SK-N-SH treated with all-trans-retinoic acid at 6 μM for 48 hours (cell line): ENCODE data around the gene NDUFB2.

ENCODE experiments used
- ARNTL ChIP-seq: fragments of 450-650 bp; formaldehyde crosslinking; IDR thresholded peaks from 2 replicates; pipeline ENCODE4 v1.5.0; 2020; ENCODE audit warnings: low read depth, mild to moderate bottlenecking, moderate library complexity, borderline replicate concordance
- CREB5 ChIP-seq: fragments of 250-450 bp; sonication (Bioruptor Pico); IDR thresholded peaks from 2 replicates; pipeline ENCODE4 v1.5.1; 2020; ENCODE audit warnings: low read depth, mild to moderate bottlenecking, moderate library complexity
- CSDC2 ChIP-seq: fragments of 250-450 bp; sonication (Bioruptor Pico); IDR thresholded peaks from 2 replicates; pipeline ENCODE4 v1.5.0; 2020; ENCODE audit warnings: mild to moderate bottlenecking, moderate library complexity
- ESRRG ChIP-seq: fragments of 250-450 bp; sonication (Bioruptor Pico); IDR thresholded peaks from 2 replicates; pipeline ENCODE4 v1.6.1; 2021; ENCODE audit warnings: mild to moderate bottlenecking
- OSR1 ChIP-seq: fragments of 250-450 bp; sonication (Bioruptor Pico); IDR thresholded peaks from 2 replicates; pipeline ENCODE4 v1.8.0; 2022; ENCODE audit warnings: moderate library complexity, mild to moderate bottlenecking, inconsistent platforms
- PATZ1 ChIP-seq: fragments of 250-450 bp; sonication (Bioruptor Pico); IDR thresholded peaks from 2 replicates; pipeline ENCODE4 v1.8.0; 2020; ENCODE audit warnings: mild to moderate bottlenecking, moderate library complexity, borderline replicate concordance
- PPARA ChIP-seq: fragments of 250-450 bp; sonication (Bioruptor Pico); IDR thresholded peaks from 2 replicates; pipeline ENCODE4 v1.5.0; 2020; ENCODE audit warnings: mild to moderate bottlenecking, borderline replicate concordance
- RARB ChIP-seq: fragments of 250-450 bp; sonication (Bioruptor Pico); IDR thresholded peaks from 2 replicates; pipeline ENCODE4 v1.8.0; 2021; ENCODE audit warnings: mild to moderate bottlenecking, moderate library complexity
- TSHZ2 ChIP-seq: fragments of 250-450 bp; sonication (Bioruptor Pico); IDR thresholded peaks from 2 replicates; pipeline ENCODE4 v1.5.0; 2020; ENCODE audit warnings: mild to moderate bottlenecking, moderate library complexity
- ZFP3 ChIP-seq: fragments of 250-450 bp; sonication (Bioruptor Pico); IDR thresholded peaks from 2 replicates; pipeline ENCODE4 v1.5.0; 2020; ENCODE audit warnings: mild to moderate bottlenecking, moderate library complexity
- ZFP30 ChIP-seq: fragments of 450-650 bp; formaldehyde crosslinking; IDR thresholded peaks from 2 replicates; pipeline ENCODE4 v1.5.0; 2022; ENCODE audit warnings: mild to moderate bottlenecking, moderate library complexity
- ZNF565 ChIP-seq: fragments of 450-650 bp; formaldehyde crosslinking; conservative IDR thresholded peaks from 2 replicates; pipeline ENCODE4 v1.5.0; 2020; ENCODE audit warnings: low read depth, mild to moderate bottlenecking, moderate library complexity
- ZNF70 ChIP-seq: fragments of 450-650 bp; formaldehyde crosslinking; IDR thresholded peaks from 2 replicates; pipeline ENCODE4 v1.5.0; 2020; ENCODE audit warnings: mild to moderate bottlenecking, moderate library complexity

GRCh38 chr7:140673774-140674155, 22.7 kb upstream of the NDUFB2 start:
- TF ChIP-seq ZFP3 (no peak), ARNTL (CRISPR knock-in tag) (no peak), ZFP30 (CRISPR knock-in tag) (no peak), CREB5 (CRISPR knock-in tag) (no peak), OSR1 (CRISPR knock-in tag) (no peak), ESRRG (CRISPR knock-in tag) (no peak), PPARA (no peak), ZNF70 (CRISPR knock-in tag) (no peak), RARB (CRISPR knock-in tag) (no peak), TSHZ2 (CRISPR knock-in tag) (no peak), PATZ1 (CRISPR knock-in tag) (no peak), ZNF565 (CRISPR knock-in tag) (no peak), CSDC2 (no peak)
